RWPE1 (cell line): ENCODE measurements around the gene TIMM17B.

Source experiments
- CTCF ChIA-PET: fragments of 350-600 bp; sonication (Branson Sonifier 250); formaldehyde crosslinking; extraction: SDS; loops from one replicate; lab custom pipeline; 2021; lab: Yijun Ruan, JAX
- POLR2A ChIA-PET: fragments of 400-600 bp; formaldehyde crosslinking; extraction: SDS; loops from one replicate; lab custom pipeline; 2020; ENCODE audit warnings: antibody characterized with exemption; ENCODE audit not compliant: low non-redundant PET; lab: Yijun Ruan, JAX
- DNase-seq: peaks from one replicate; pipeline ENCODE4 v3.0.0; 2012; ENCODE audit warnings: low spot score
- H3K27ac ChIP-seq: fragments of 450-650 bp; 2 replicates; pipeline ENCODE4 v1.5.1; 2017
- CTCF ChIP-seq: fragments of 450-650 bp; conservative IDR thresholded peaks from 2 replicates; pipeline ENCODE4 v1.5.1; 2017; ENCODE audit warnings: low read depth, mild to moderate bottlenecking

TIMM17B gene

GRCh38 chrX:48905090-48905790 is 7.7 kb upstream of the TIMM17B start:
- POLR2A ChIA-PET: interaction anchor here (0.5 kb wide), 1 partner anchor 159 kb away, joined by 4 read pairs; no protein-coding TSS in a partner anchor
- DNase-seq: no peak

GRCh38 chrX:48904626-48905025 is 7.1 kb upstream of the TIMM17B start:
- ChIA-PET CTCF (no interaction called here), POLR2A (no interaction called here)
- no peak for DNase-seq
- no peak overlapping the region for H3K27ac ChIP-seq
- no peak for TF ChIP-seq CTCF

More at GRCh38 chrX:48905090-48905790, 7.7 kb upstream of the TIMM17B start:
- no peak overlapping the region for H3K27ac ChIP-seq
- no peak for TF ChIP-seq CTCF
- CTCF ChIA-PET: no interaction called here

GRCh38 chrX:48904180-48904579 is 6.6 kb upstream of the TIMM17B start:
- no peak overlapping the region for H3K27ac ChIP-seq
- no peak for TF ChIP-seq CTCF
- ChIA-PET CTCF (no interaction called here), POLR2A (no interaction called here)
- no peak for DNase-seq

- CTCF ChIA-PET: interaction anchor here (0.7 kb wide), 1 partner anchor 13 kb away, joined by 5 read pairs; no protein-coding TSS in a partner anchor
- H3K27ac ChIP-seq: peak overlapping the region; percentile 34
Measured at GRCh38 chrX:48903290-48903689, 5.7 kb upstream of the TIMM17B start.

GRCh38 chrX:48902776-48903175 is 5.2 kb upstream of the TIMM17B start:
- peak overlapping the region; percentile 34 for H3K27ac ChIP-seq
- ChIA-PET POLR2A (no interaction called here), CTCF (interaction anchor here (0.7 kb wide), 1 partner anchor 14 kb away, joined by 5 read pairs; no protein-coding TSS in a partner anchor)
- DNase-seq: no peak
- no peak for TF ChIP-seq CTCF

More at GRCh38 chrX:48903290-48903689, 5.7 kb upstream of the TIMM17B start:
- TF ChIP-seq CTCF: no peak
- no peak for DNase-seq
- POLR2A ChIA-PET: no interaction called here

- H3K27ac ChIP-seq: no peak overlapping the region
- POLR2A ChIA-PET: no interaction called here
- no peak for TF ChIP-seq CTCF
- CTCF ChIA-PET: no interaction called here
- no peak for DNase-seq
Measured at GRCh38 chrX:48902135-48902534, 4.6 kb upstream of the TIMM17B start.
